GM23248 (cell line): ENCODE data around the gene DAPK1. TPM values are rescaled to one million over a fixed set of nuclear protein-coding genes. Genes with fewer than 3 reads are reported as not detected.

Experiments
- DNase-seq: peaks from one replicate; pipeline ENCODE4 v3.0.0-alpha.2; 2015
- H2AFZ ChIP-seq: fragments of 200-600 bp; sonication (generic); 2 replicates; pipeline ENCODE4 v1.6.1; 2016; ENCODE audit warnings: antibody characterized with exemption
- H3F3A ChIP-seq: fragments of 200-600 bp; sonication (generic); 2 replicates; pipeline ENCODE4 v1.6.1; 2016; ENCODE audit warnings: mild to moderate bottlenecking, antibody characterized with exemption, mixed run types; ENCODE audit not compliant: insufficient read depth
- H3K27ac ChIP-seq: fragments of 200-600 bp; sonication (generic); 2 replicates; pipeline ENCODE4 v1.5.1; 2016; ENCODE audit warnings: mild to moderate bottlenecking
- H3K27me3 ChIP-seq: fragments of 200-600 bp; sonication (generic); replicated peaks from 2 replicates; pipeline ENCODE4 v1.6.1; 2016; ENCODE audit warnings: mild to moderate bottlenecking; ENCODE audit not compliant: insufficient read depth
- H3K36me3 ChIP-seq: fragments of 200-600 bp; sonication (generic); 2 replicates; pipeline ENCODE4 v1.6.1; 2016; ENCODE audit warnings: low read depth, mild to moderate bottlenecking
- H3K4me1 ChIP-seq: fragments of 200-600 bp; sonication (generic); 2 replicates; pipeline ENCODE4 v1.6.1; 2016; ENCODE audit warnings: mild to moderate bottlenecking; ENCODE audit not compliant: insufficient read depth
- H3K4me2 ChIP-seq: fragments of 200-600 bp; sonication (generic); one replicate; pipeline ENCODE4 v1.6.1; 2016; ENCODE audit warnings: mild to moderate bottlenecking; ENCODE audit not compliant: unreplicated experiment
- H3K4me3 ChIP-seq: fragments of 200-600 bp; sonication (generic); 2 replicates; pipeline ENCODE4 v1.5.1; 2016; ENCODE audit warnings: mild to moderate bottlenecking
- H3K79me2 ChIP-seq: fragments of 200-600 bp; sonication (generic); 2 replicates; pipeline ENCODE4 v1.6.1; 2016; ENCODE audit warnings: mild to moderate bottlenecking; ENCODE audit not compliant: insufficient read depth
- H3K9ac ChIP-seq: fragments of 200-600 bp; sonication (generic); 2 replicates; pipeline ENCODE4 v1.6.1; 2016; ENCODE audit warnings: mild to moderate bottlenecking
- H3K9me2 ChIP-seq: fragments of 200-600 bp; sonication (generic); 2 replicates; pipeline ENCODE4 v1.6.1; 2016; ENCODE audit warnings: mixed run types, mild to moderate bottlenecking, moderate library complexity; ENCODE audit not compliant: insufficient read depth
- H3K9me3 ChIP-seq: fragments of 200-600 bp; sonication (generic); one replicate; pipeline ENCODE4 v1.6.1; 2017; ENCODE audit warnings: low read depth
- H4K20me1 ChIP-seq: fragments of 200-600 bp; sonication (generic); 2 replicates; pipeline ENCODE4 v1.6.0; 2016; ENCODE audit not compliant: insufficient read depth
- EZH2 ChIP-seq: fragments of 200-600 bp; sonication (generic); IDR thresholded peaks from 2 replicates; pipeline ENCODE4 v1.6.1; 2018; ENCODE audit warnings: antibody characterized with exemption, mild to moderate bottlenecking; ENCODE audit not compliant: insufficient read depth, poor library complexity, severe bottlenecking
- EZH2phosphoT487 ChIP-seq: fragments of 200-600 bp; sonication (generic); IDR thresholded peaks from 2 replicates; pipeline ENCODE4 v1.6.1; 2018; ENCODE audit warnings: antibody characterized with exemption, moderate library complexity, mild to moderate bottlenecking, low read depth; ENCODE audit not compliant: insufficient read depth
- WGBS, 2 experiments: methylation state at CpG; one replicate each; pipeline ENCODE4 v1.1.6; 2015 to 2017; ENCODE audit warnings: low lambda C conversion rate in 2 of 2, low coverage in 1 of 2; ENCODE audit errors: missing lambda C conversion rate in 2 of 2; 5-methylcytosine and 5-hydroxymethylcytosine counted together
- in situ Hi-C: fragments of 300-500 bp; cut with MboI; formaldehyde crosslinking; loops from 2 replicates; pipeline ENCODE4 v1.15.0; 2020
- polyA plus RNA-seq: library from polyadenylated mRNA; unstranded; fragments of >200 nt; fragmentation: Nextera tagmentation; extraction: Ambion mirVana; gene quantifications from 2 replicates; pipeline ENCODE4 v1.2.1, GENCODE V29; 2016
- total RNA-seq: library from RNA; depleted of rRNA; stranded (reverse); fragments of >200 nt; shearing (Covaris generic); gene quantifications from 2 replicates; pipeline ENCODE4 v1.2.3, GENCODE V29; 2014

The DAPK1 gene
- total and polyA plus RNA-seq, 2 experiments from 2014 or later = 1.6 to 1.9 TPM

GRCh38 chr9:87541663-87542062, 44.0 kb downstream of the DAPK1 start:
- Histone ChIP-seq H3K27me3 (no peaks in the 10 kb centered on the region), H3K4me2 (no peak overlapping the region), H3K9me3 (no peaks in the 10 kb centered on the region), H3F3A (no peaks in the 10 kb centered on the region), H3K27ac (no peak overlapping the region), H2AFZ (no peak overlapping the region), H3K4me3 (no peak overlapping the region), H3K36me3 (no peaks in the 10 kb centered on the region), H3K9me2 (no peaks in the 10 kb centered on the region), H3K79me2 (no peaks in the 10 kb centered on the region), H4K20me1 (no peaks in the 10 kb centered on the region), H3K4me1 (peaks cover 10% of the 10 kb centered on the region; the same call in 1 of the 2 replicates), H3K9ac (no peak overlapping the region)
- WGBS, 2 experiments = 57 to 67% methylated on average over 2 of the region's 2 CpGs
- DNase-seq = no peak
- TF ChIP-seq EZH2phosphoT487 = no peak
- TF ChIP-seq EZH2 = no peak
- in situ Hi-C loops = no loop called here

GRCh38 chr9:87542141-87542540, 44.5 kb downstream of the DAPK1 start:
- Histone ChIP-seq H3K27ac (no peak overlapping the region), H4K20me1 (no peaks in the 10 kb centered on the region), H3K4me2 (no peak overlapping the region), H3K79me2 (no peaks in the 10 kb centered on the region), H3K36me3 (no peaks in the 10 kb centered on the region), H3K9me3 (no peaks in the 10 kb centered on the region), H3K27me3 (no peaks in the 10 kb centered on the region), H3K4me1 (peaks cover 10% of the 10 kb centered on the region; the same call in 1 of the 2 replicates), H2AFZ (no peak overlapping the region), H3F3A (no peaks in the 10 kb centered on the region), H3K9ac (no peak overlapping the region), H3K4me3 (no peak overlapping the region), H3K9me2 (no peaks in the 10 kb centered on the region)
- in situ Hi-C loops = no loop called here
- TF ChIP-seq EZH2phosphoT487 (no peak), EZH2 (no peak)
- no peak for DNase-seq
- whole genome bisulfite sequencing, 2 experiments = 44 to 47% methylated on average over 2 of the region's 2 CpGs

GRCh38 chr9:87543251-87543650, 45.6 kb downstream of the DAPK1 start:
- Histone ChIP-seq H4K20me1 (no peaks in the 10 kb centered on the region), H2AFZ (no peak overlapping the region), H3K27ac (no peak overlapping the region), H3K36me3 (no peaks in the 10 kb centered on the region), H3K4me2 (no peak overlapping the region), H3K4me1 (peaks cover 10% of the 10 kb centered on the region; the same call in 1 of the 2 replicates), H3F3A (no peaks in the 10 kb centered on the region), H3K4me3 (no peak overlapping the region), H3K27me3 (no peaks in the 10 kb centered on the region), H3K9me2 (no peaks in the 10 kb centered on the region), H3K79me2 (no peaks in the 10 kb centered on the region), H3K9me3 (no peaks in the 10 kb centered on the region), H3K9ac (no peak overlapping the region)
- in situ Hi-C loops = no loop called here
- peak; percentile 7 for DNase-seq
- no peak for TF ChIP-seq EZH2
- no peak for TF ChIP-seq EZH2phosphoT487

- Histone ChIP-seq H3K4me3 (no peak overlapping the region), H3K36me3 (no peaks in the 10 kb centered on the region), H3K27me3 (no peaks in the 10 kb centered on the region), H3F3A (no peaks in the 10 kb centered on the region), H2AFZ (no peak overlapping the region), H4K20me1 (no peaks in the 10 kb centered on the region), H3K9ac (no peak overlapping the region), H3K9me2 (no peaks in the 10 kb centered on the region), H3K9me3 (no peaks in the 10 kb centered on the region), H3K4me1 (peaks cover 10% of the 10 kb centered on the region; the same call in 1 of the 2 replicates), H3K27ac (no peak overlapping the region), H3K79me2 (no peaks in the 10 kb centered on the region), H3K4me2 (no peak overlapping the region)
- WGBS, 2 experiments = 91 to 100% methylated on average over 1 of the region's 1 CpG
- peak; percentile 33 for DNase-seq
- in situ Hi-C loops = no loop called here
- TF ChIP-seq EZH2phosphoT487 (no peak), EZH2 (no peak)
Observed at GRCh38 chr9:87545858-87546257, 48.2 kb downstream of the DAPK1 start.

GRCh38 chr9:87546704-87547103, 49.0 kb downstream of the DAPK1 start:
- in situ Hi-C loops = no loop called here
- Histone ChIP-seq H3K4me3 (no peak overlapping the region), H3K9me2 (no peaks in the 10 kb centered on the region), H3F3A (no peaks in the 10 kb centered on the region), H3K9me3 (no peaks in the 10 kb centered on the region), H3K9ac (no peak overlapping the region), H2AFZ (no peak overlapping the region), H3K4me2 (no peak overlapping the region), H4K20me1 (no peaks in the 10 kb centered on the region), H3K4me1 (peaks cover 10% of the 10 kb centered on the region; the same call in 1 of the 2 replicates), H3K27ac (no peak overlapping the region), H3K27me3 (no peaks in the 10 kb centered on the region), H3K36me3 (no peaks in the 10 kb centered on the region), H3K79me2 (no peaks in the 10 kb centered on the region)
- DNase-seq = peak; percentile 38
- no peak for TF ChIP-seq EZH2phosphoT487
- no peak for TF ChIP-seq EZH2
- WGBS, 2 experiments = 54 to 57% methylated on average over 7 of the region's 7 CpGs
